DMS 273 (cell line): ENCODE results near the gene TREM2.
A peak's percentile ranks its signal among the peaks of the same experiment; 100 is the strongest.

Experiments
- DNase-seq: peaks from one replicate; lab custom pipeline; 2025; ENCODE audit not compliant: unreplicated experiment; lab: John Stamatoyannopoulos, UW

TREM2 gene

GRCh38 chr6:41184761-41185160, 21.8 kb upstream of the TREM2 start:
- no peak for DNase-seq

GRCh38 chr6:41182069-41183034, 19.4 kb upstream of the TREM2 start:
- peak; percentile 75 for DNase-seq

DNA sequence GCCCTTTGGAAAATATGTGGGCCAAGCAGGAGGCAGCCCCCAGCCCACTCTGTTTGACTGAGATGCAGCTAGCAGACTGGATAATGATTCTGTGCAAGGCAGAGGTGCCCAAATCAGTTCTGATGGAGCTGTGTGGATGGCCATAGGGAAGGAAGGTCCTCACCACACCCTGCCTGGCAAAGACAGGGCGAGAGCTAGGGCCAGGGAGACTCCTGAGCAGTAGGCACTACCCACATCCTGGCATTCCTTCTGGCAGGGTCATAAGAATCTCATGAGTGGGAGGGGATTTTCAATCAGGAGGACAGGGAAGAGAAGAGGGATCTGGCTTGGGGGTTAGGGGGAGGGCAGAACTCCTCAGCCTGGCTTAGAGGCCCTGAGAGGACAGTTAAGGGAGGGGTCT, 18.6 kb upstream of the TREM2 start:
- DNase-seq, result no peak

GRCh38 chr6:41179163-41179562, 16.2 kb upstream of the TREM2 start:
- no peak for DNase-seq

- DNase-seq, result no peak
Measured at GRCh38 chr6:41177695-41178094, 14.8 kb upstream of the TREM2 start.

- no peak for DNase-seq
Measured at GRCh38 chr6:41177287-41177686, 14.4 kb upstream of the TREM2 start.

DNA sequence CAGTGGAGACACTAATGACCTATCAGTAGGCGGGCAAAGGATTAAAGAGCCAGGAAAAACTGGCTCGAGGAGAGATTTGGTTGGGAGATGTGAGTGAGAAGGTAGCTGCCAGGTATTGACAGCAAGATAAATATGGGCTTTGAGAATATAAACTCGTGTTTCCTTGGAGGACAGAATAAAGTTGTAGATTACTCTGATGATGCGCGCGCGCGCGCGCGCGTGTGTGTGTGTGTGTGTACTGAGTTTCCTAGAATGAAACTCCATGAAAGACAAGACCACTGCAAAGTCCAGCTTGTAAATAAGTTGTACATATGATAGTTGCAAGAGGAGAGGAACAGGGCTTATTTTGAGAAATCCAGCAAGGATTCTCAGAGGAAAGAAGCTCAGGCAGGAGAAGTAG, 13.3 kb upstream of the TREM2 start:
- DNase-seq, result no peak

DNA sequence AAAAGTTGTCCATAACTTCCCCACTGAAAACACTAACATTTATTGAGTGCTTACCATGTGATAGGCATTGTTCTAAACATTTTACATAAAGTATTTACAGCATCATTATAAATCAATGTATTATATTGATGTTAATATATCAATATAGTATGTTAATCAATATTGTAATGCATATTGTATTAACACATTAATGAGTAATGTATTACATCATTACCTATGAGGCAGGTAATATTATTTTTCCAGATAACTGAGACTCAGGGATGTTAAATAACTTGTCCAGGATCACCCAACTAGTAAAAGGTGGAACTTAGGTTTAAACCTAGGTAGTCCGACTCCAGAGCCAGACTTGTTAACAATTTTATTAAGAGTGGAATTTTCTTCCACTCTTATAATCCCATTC, 12.2 kb upstream of the TREM2 start:
- DNase-seq, result no peak

DNA sequence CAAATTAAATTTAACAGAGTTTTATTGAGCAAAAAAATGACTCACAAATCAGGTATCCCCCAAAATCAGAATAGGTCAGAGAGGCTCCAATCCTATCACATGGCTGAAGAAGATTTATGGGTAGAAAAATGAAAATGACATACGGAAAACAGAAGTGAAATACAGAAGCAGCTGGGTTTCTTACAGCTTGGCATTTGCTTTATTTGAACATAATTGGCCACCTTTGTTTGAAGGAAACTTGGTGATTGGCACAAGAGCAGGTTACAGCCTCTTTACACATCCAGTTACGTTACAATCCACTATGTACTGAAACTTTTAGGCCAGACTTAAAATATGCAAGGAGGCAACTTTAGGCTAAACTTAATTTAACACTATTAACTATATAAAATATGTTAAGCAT, 11.7 kb upstream of the TREM2 start:
- DNase-seq, result no peak

- no peak for DNase-seq
Measured at GRCh38 chr6:41171908-41172307, 9.0 kb upstream of the TREM2 start.

DNA sequence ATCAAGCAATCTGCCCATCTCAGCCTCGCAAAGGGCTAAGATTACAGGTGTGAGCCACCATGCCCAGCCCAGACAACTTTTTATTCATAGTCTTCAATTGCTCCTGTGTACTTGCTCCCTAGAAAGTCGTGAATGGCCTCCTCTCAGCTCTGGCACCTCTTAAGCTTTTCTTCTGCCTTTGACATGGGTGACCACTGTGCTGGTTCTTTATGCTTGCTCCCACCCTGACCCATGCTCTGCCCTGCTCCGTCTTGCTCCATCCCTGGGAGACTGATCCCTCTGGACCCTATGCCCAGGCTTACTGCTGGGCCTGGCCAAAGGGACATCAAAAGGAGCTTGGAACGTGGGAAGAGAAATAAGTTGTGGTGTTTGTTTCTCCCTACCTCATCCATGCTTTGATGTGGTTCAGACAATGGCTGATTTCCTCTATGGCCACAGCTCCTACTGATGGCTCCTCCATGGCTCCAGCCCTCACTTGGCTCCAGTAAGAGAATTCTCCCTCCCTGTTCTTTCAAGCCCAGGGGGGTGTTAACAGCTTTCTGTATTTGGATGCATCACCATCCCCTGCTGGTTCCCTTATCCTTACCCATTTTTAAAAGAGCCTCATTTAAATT, 7.7 kb upstream of the TREM2 start:
- no peak for DNase-seq

DNA sequence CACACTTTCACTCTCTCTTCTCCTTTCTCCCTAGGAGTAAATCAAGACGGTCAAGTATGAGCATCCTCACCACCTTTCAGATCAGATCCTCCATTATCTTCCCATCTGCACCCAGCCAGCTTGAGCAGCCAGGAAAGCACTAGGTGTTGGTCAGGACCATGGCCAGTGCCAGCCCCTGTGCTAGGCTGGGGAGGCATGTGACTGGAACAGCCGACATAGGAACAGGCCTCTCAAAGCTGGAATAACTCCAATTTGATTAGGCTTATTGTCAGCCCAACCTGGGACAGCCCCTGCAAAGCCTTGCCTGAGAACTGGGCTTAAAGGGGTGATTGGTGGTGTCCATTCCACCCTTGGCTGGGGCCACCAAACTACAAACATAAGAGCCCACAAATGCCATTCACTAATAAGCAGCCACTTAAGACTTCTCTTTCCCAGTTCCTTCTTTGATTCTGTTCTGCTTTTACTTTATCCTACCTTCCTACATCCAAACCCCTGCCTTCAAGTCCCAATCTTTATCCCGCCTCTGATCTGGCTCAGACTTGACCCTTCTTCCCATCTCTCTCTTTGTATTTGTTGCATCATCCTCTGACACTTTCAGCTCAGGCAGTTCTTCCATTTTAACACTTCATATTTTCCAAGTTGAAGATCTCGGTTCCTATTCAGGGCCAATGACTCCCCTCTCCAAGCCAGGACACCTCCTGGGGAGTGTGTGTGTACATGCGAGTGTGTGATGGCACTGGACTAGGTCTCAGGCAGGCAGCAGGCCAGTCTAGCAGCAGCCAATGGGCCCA, 4.5 kb upstream of the TREM2 start:
- no peak for DNase-seq

- DNase-seq, result no peak
Measured at GRCh38 chr6:41164551-41165120, 1.7 kb upstream of the TREM2 start.

GRCh38 chr6:41163419-41163717, 452 bp upstream of the TREM2 start:
- DNase-seq, result no peak

DNA sequence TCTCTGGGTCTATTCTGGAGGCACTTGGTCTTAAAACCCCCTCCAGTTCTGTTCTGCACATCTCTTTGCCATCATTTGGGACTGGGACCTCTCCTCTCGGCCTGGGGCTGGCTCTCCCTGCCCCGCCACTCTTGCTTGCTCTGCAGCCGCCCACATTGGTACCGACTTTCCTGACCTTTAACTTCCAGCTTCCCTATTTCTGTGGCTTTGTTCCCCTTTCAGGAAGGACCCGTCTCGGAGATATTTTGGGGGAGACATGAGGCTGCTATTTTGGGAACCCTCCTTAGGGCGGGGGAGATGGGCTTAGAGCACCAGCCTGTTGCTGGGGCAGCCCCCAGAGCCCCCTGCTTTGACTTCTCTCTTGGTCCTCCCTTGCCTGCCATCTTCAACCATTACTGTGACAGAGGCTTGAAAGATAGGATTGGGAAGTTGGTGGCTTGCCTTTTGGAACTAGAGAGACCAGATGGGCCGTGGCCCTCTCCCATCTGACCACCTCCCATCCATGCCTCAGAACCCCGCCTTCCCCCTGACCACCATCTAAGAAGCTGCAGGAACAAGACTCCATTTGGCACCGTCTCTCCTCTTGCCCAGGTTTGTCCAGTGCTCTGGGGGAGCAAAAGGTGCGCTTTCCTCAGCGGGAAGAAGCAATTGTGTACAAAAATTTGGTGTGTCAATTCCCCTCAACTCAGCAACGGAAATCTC, 914 bp downstream of the TREM2 start:
- no peak for DNase-seq

- DNase-seq, result no peak
Measured at GRCh38 chr6:41161380-41161779, 1.5 kb downstream of the TREM2 start.

DNA sequence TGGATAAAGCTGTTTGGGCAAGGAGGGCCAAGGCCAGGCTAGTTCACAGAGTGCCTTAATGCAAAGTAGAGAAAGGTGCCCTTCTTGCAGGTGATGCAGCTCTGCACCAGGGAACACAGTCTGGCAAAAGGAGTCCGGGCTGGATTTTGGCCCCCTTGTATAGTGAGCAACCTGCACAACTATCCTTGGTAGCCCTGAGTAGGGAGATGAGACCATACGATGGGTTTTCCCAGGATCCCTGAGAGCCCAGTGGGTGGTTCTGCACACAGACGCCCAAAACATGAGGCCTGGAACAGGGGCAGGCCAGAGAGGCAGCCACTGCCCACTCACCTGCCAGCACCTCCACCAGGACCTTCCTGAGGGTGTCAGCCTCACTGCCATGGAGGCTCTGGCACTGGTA, 2.0 kb downstream of the TREM2 start:
- no peak for DNase-seq

GRCh38 chr6:41159415-41160082, 3.4 kb downstream of the TREM2 start:
- DNase-seq, result peak; percentile 49

- DNase-seq, result no peak
Measured at GRCh38 chr6:41157323-41157722, 5.6 kb downstream of the TREM2 start.

DNA sequence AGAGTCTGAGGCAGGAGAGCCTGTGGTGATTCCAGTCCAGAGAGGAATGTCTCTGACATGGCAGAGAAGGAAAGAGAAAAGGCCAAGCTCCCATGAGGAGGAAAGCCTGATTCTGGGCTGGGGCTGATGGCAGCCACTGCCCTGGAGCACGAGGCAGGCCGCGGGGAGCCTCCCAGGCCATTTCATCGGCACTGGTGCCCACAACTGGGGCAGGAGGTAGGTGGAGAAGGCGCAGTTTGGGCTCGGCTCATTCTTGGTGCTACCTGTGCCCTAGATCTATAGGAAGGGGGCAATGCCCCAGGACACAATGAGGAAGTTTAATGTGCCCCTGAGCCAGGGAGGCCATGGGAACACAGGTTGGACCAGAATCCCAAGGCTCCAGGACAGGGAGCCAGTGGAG, 6.1 kb downstream of the TREM2 start:
- DNase-seq, result no peak
